ENCODE results near the gene RPS6KA2. TPM values are rescaled to one million over a fixed set of nuclear protein-coding genes. Genes with fewer than 3 reads are reported as not detected.

The RPS6KA2 gene
- total and polyA plus RNA-seq, 2 experiments from 2014 or later: 12.5 to 25.3 TPM

DNA sequence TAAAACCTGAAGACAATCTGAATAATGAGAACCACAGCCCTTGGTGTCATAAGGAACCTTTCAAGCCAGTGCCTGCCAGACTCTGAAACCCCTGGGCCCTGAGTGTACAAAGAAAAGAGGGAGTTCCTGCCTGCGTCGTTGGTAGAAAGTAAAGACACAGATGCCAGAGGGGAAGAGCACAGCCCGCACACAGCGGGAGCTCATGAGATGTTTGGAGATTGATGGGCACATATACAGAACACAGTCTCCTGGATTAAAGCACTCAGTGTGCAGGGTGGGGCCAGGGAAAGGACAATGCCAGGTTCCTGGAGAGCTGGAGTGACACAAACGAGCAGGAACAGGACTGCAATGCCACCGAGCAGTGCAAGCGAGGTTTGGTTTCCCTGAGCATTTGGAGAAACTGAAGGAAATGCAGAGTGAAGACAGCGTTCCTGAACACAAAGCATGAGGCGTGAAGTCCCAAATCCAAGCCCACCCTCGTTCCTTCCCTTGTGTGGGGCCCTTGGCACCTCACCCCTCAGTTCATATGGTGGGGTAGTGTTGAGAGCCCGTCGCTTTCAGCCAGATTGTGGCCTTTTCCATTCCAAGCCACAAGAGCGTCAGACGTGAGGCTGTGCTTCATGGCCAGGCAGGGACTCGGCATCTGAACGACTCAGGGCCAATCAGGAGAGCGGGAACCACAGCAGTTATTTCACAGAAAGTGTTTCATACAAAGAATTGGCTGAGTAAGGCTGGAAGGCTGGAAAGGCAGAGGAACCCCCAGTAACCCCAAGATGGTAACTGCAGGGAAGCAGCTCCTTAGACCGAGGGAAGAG, 41.0 kb upstream of the RPS6KA2 start:
- no peak overlapping the region for H3K4me3 Mint-ChIP-seq
- no peak; the same call in 2 of the 3 replicates for ATAC-seq

More for the DNA sequence above, 41.0 kb upstream of the RPS6KA2 start:
- H3K27ac ChIP-seq (ENCODE audit: low read depth): no peak overlapping the region
- no peaks in the 10 kb centered on the region for H3F3A ChIP-seq (replicated peaks; ENCODE audit: low read depth)
- H3K27me3 Mint-ChIP-seq (ENCODE audit: insufficient read depth, low read depth, poor library complexity): peaks cover 5% of the 10 kb centered on the region
- H3K79me2 ChIP-seq (replicated peaks; ENCODE audit: insufficient read depth): no peaks in the 10 kb centered on the region
- peaks cover 26% of the 10 kb centered on the region for H3K4me1 Mint-ChIP-seq
- no peaks in the 10 kb centered on the region for H3K9me3 Mint-ChIP-seq
- no peaks in the 10 kb centered on the region for H3K9me2 ChIP-seq (ENCODE audit: insufficient read depth)
- H3K27ac Mint-ChIP-seq: no peak overlapping the region
- H3K36me3 ChIP-seq (ENCODE audit: insufficient read depth): no peaks in the 10 kb centered on the region
- no peak overlapping the region for H3K4me3 ChIP-seq
- TF ChIP-seq EZH2 (IDR thresholded peaks at IDR 0.05; ENCODE audit: low read depth, unreplicated experiment): no peak
- TF ChIP-seq CREB1 (CRISPR knock-in tag; IDR thresholded peaks at IDR 0.05; ENCODE audit: low read depth): no peak
- no peak for TF ChIP-seq EZH2phosphoT487 (IDR thresholded peaks at IDR 0.05; ENCODE audit: unreplicated experiment)
- TF ChIP-seq, protein P1, sequence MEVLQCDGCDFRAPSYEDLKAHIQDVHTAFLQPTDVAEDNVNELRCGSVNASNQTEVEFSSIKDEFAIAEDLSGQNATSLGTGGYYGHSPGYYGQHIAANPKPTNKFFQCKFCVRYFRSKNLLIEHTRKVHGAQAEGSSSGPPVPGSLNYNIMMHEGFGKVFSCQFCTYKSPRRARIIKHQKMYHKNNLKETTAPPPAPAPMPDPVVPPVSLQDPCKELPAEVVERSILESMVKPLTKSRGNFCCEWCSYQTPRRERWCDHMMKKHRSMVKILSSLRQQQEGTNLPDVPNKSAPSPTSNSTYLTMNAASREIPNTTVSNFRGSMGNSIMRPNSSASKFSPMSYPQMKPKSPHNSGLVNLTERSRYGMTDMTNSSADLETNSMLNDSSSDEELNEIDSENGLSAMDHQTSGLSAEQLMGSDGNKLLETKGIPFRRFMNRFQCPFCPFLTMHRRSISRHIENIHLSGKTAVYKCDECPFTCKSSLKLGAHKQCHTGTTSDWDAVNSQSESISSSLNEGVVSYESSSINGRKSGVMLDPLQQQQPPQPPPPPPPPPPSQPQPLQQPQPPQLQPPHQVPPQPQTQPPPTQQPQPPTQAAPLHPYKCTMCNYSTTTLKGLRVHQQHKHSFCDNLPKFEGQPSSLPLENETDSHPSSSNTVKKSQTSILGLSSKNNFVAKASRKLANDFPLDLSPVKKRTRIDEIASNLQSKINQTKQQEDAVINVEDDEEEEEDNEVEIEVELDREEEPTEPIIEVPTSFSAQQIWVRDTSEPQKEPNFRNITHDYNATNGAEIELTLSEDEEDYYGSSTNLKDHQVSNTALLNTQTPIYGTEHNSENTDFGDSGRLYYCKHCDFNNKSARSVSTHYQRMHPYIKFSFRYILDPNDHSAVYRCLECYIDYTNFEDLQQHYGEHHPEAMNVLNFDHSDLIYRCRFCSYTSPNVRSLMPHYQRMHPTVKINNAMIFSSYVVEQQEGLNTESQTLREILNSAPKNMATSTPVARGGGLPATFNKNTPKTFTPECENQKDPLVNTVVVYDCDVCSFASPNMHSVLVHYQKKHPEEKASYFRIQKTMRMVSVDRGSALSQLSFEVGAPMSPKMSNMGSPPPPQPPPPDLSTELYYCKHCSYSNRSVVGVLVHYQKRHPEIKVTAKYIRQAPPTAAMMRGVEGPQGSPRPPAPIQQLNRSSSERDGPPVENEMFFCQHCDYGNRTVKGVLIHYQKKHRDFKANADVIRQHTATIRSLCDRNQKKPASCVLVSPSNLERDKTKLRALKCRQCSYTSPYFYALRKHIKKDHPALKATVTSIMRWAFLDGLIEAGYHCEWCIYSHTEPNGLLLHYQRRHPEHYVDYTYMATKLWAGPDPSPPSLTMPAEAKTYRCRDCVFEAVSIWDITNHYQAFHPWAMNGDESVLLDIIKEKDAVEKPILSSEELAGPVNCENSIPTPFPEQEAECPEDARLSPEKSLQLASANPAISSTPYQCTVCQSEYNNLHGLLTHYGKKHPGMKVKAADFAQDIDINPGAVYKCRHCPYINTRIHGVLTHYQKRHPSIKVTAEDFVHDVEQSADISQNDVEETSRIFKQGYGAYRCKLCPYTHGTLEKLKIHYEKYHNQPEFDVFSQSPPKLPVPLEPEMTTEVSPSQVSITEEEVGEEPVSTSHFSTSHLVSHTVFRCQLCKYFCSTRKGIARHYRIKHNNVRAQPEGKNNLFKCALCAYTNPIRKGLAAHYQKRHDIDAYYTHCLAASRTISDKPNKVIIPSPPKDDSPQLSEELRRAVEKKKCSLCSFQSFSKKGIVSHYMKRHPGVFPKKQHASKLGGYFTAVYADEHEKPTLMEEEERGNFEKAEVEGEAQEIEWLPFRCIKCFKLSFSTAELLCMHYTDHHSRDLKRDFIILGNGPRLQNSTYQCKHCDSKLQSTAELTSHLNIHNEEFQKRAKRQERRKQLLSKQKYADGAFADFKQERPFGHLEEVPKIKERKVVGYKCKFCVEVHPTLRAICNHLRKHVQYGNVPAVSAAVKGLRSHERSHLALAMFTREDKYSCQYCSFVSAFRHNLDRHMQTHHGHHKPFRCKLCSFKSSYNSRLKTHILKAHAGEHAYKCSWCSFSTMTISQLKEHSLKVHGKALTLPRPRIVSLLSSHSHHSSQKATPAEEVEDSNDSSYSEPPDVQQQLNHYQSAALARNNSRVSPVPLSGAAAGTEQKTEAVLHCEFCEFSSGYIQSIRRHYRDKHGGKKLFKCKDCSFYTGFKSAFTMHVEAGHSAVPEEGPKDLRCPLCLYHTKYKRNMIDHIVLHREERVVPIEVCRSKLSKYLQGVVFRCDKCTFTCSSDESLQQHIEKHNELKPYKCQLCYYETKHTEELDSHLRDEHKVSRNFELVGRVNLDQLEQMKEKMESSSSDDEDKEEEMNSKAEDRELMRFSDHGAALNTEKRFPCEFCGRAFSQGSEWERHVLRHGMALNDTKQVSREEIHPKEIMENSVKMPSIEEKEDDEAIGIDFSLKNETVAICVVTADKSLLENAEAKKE (CRISPR knock-in tag; IDR thresholded peaks at IDR 0.05): no peak
- TF ChIP-seq NANOG (IDR thresholded peaks at IDR 0.05; ENCODE audit: borderline replicate concordance): no peak
- TF ChIP-seq, protein P2, sequence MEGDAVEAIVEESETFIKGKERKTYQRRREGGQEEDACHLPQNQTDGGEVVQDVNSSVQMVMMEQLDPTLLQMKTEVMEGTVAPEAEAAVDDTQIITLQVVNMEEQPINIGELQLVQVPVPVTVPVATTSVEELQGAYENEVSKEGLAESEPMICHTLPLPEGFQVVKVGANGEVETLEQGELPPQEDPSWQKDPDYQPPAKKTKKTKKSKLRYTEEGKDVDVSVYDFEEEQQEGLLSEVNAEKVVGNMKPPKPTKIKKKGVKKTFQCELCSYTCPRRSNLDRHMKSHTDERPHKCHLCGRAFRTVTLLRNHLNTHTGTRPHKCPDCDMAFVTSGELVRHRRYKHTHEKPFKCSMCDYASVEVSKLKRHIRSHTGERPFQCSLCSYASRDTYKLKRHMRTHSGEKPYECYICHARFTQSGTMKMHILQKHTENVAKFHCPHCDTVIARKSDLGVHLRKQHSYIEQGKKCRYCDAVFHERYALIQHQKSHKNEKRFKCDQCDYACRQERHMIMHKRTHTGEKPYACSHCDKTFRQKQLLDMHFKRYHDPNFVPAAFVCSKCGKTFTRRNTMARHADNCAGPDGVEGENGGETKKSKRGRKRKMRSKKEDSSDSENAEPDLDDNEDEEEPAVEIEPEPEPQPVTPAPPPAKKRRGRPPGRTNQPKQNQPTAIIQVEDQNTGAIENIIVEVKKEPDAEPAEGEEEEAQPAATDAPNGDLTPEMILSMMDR (conservative IDR thresholded peaks at IDR 0.05; ENCODE audit: low read depth in 2 of 2): no peak
- TF ChIP-seq, protein P3, sequence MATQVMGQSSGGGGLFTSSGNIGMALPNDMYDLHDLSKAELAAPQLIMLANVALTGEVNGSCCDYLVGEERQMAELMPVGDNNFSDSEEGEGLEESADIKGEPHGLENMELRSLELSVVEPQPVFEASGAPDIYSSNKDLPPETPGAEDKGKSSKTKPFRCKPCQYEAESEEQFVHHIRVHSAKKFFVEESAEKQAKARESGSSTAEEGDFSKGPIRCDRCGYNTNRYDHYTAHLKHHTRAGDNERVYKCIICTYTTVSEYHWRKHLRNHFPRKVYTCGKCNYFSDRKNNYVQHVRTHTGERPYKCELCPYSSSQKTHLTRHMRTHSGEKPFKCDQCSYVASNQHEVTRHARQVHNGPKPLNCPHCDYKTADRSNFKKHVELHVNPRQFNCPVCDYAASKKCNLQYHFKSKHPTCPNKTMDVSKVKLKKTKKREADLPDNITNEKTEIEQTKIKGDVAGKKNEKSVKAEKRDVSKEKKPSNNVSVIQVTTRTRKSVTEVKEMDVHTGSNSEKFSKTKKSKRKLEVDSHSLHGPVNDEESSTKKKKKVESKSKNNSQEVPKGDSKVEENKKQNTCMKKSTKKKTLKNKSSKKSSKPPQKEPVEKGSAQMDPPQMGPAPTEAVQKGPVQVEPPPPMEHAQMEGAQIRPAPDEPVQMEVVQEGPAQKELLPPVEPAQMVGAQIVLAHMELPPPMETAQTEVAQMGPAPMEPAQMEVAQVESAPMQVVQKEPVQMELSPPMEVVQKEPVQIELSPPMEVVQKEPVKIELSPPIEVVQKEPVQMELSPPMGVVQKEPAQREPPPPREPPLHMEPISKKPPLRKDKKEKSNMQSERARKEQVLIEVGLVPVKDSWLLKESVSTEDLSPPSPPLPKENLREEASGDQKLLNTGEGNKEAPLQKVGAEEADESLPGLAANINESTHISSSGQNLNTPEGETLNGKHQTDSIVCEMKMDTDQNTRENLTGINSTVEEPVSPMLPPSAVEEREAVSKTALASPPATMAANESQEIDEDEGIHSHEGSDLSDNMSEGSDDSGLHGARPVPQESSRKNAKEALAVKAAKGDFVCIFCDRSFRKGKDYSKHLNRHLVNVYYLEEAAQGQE (IDR thresholded peaks at IDR 0.05; ENCODE audit: unreplicated experiment): no peak
- TF ChIP-seq ZNF114 (CRISPR knock-in tag; IDR thresholded peaks at IDR 0.05): no peak
- no peak for TF ChIP-seq JUNB (IDR thresholded peaks at IDR 0.05; ENCODE audit: unreplicated experiment)
- no peak for TF ChIP-seq ZNF331 (CRISPR knock-in tag; IDR thresholded peaks at IDR 0.05; ENCODE audit: low read depth)
- no peak for TF ChIP-seq STAT1 (IDR thresholded peaks at IDR 0.05; ENCODE audit: unreplicated experiment)
- TF ChIP-seq, protein P4, sequence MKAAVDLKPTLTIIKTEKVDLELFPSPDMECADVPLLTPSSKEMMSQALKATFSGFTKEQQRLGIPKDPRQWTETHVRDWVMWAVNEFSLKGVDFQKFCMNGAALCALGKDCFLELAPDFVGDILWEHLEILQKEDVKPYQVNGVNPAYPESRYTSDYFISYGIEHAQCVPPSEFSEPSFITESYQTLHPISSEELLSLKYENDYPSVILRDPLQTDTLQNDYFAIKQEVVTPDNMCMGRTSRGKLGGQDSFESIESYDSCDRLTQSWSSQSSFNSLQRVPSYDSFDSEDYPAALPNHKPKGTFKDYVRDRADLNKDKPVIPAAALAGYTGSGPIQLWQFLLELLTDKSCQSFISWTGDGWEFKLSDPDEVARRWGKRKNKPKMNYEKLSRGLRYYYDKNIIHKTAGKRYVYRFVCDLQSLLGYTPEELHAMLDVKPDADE (IDR thresholded peaks at IDR 0.05): no peak
- TF ChIP-seq POLR2AphosphoS5 (IDR thresholded peaks at IDR 0.05; ENCODE audit: low read depth): no peak
- no peaks in the 10 kb centered on the region for H3K36me3 Mint-ChIP-seq (ENCODE audit: low read depth)
- no peaks in the 10 kb centered on the region for H3K27me3 ChIP-seq (ENCODE audit: insufficient read depth)
- no peak overlapping the region for H3K4me2 ChIP-seq
- no peak overlapping the region for H2AFZ ChIP-seq
- DNase-seq (ENCODE audit: low spot score): no peak
- H4K20me1 ChIP-seq (replicated peaks; ENCODE audit: insufficient read depth): no peaks in the 10 kb centered on the region; the same call in 1 of the 2 replicates
- H3K4me1 ChIP-seq (ENCODE audit: insufficient read depth): 0 out of 2 replicates have a peak, but pooled peaks cover 5% of the 10 kb centered on the region
